Panc1 (cell line): Measurements from ENCODE around the gene MEOX2.

Experiments
- CTCF ChIP-seq: fragments of 450-650 bp; IDR thresholded peaks from 2 replicates; pipeline ENCODE4 v1.5.1; 2017; ENCODE audit warnings: mild to moderate bottlenecking
- POLR2AphosphoS5 ChIP-seq: IDR thresholded peaks from 2 replicates; pipeline ENCODE4 v1.6.1; 2012; ENCODE audit warnings: mild to moderate bottlenecking, low read depth, low read length, moderate library complexity

- TF ChIP-seq POLR2AphosphoS5 (no peak), CTCF (no peak)
Measured at GRCh38 chr7:15580604-15581351, 105.7 kb downstream of the MEOX2 start.
